HepG2 (cell line): ENCODE results near the gene VCAM1. TPM values are rescaled to one million over a fixed set of nuclear protein-coding genes. Genes with fewer than 3 reads are reported as not detected.

ENCODE experiments used
- ATAC-seq: fragments of 200-7000 bp; cut with Tn5 transposase; 3 replicates; pipeline ENCODE4 v1.9.1; 2020; ENCODE audit warnings: mild to moderate bottlenecking, moderate library complexity
- BruUV-seq: library from RNA; stranded (reverse); fragments of 400-500 nt; replicated peaks from 2 replicates; lab custom pipeline; 2021; lab: Mats Ljungman, UMichigan
- CTCF ChIA-PET: fragments of 300-600 bp; formaldehyde crosslinking; extraction: SDS; loops from one replicate; lab custom pipeline; 2021; ENCODE audit warnings: low total read pairs, inconsistent platforms, low intra/inter-chr PET ratio; lab: Yijun Ruan, JAX
- POLR2A ChIA-PET: fragments of 350-600 bp; sonication (Branson Sonifier 250); formaldehyde crosslinking; loops from one replicate; lab custom pipeline; 2020; ENCODE audit warnings: antibody characterized with exemption, inconsistent platforms; lab: Yijun Ruan, JAX
- DNase-seq: peaks from one replicate; pipeline ENCODE4 v3.0.0-alpha.2; 2015; ENCODE audit warnings: low spot score
- FAIRE-seq: peaks from 3 replicates; lab custom pipeline; 2011; peaks lifted over from hg19 to GRCh38; lab: Jason Lieb, UNC
- H2AFZ ChIP-seq: one replicate; pipeline ENCODE4 v1.6.1; 2011; ENCODE audit warnings: low read length, inconsistent platforms
- H3K27ac ChIP-seq: fragments of 300-600 bp; 3 replicates; pipeline ENCODE4 v1.8.0; 2011; ENCODE audit warnings: mixed run types, mild to moderate bottlenecking, mixed read lengths, low read length, inconsistent platforms; ENCODE audit not compliant: insufficient read depth; ENCODE audit errors: extremely low read length
- H3K27me3 ChIP-seq, 2 experiments: fragments of 200-600 bp in 1 of 2; 2 replicates in 1 of 2; 3 replicates in 1 of 2; pipeline versions ENCODE4 v1.6.0 to v1.8.0; 2011; ENCODE audit warnings: low read length in 2 of 2, mild to moderate bottlenecking in 2 of 2, moderate library complexity in 2 of 2, inconsistent platforms in 1 of 2; ENCODE audit not compliant: insufficient read depth in 2 of 2, control insufficient read depth in 1 of 2
- H3K36me3 ChIP-seq, 2 experiments: fragments of 200-600 bp in 1 of 2; replicated peaks in 1 of 2; 2 replicates in 1 of 2; 3 replicates in 1 of 2; pipeline versions ENCODE4 v1.5.1 to v1.8.0; 2011; ENCODE audit warnings: low read length in 2 of 2, inconsistent platforms in 1 of 2; ENCODE audit not compliant: insufficient read depth in 2 of 2, control insufficient read depth in 1 of 2
- H3K4me1 ChIP-seq: 2 replicates; pipeline ENCODE4 v1.5.1; 2012; ENCODE audit warnings: low read length, inconsistent platforms; ENCODE audit not compliant: insufficient read depth
- H3K4me2 ChIP-seq: 2 replicates; pipeline ENCODE4 v1.6.0; 2011; ENCODE audit warnings: low read depth, low read length, inconsistent platforms
- H3K4me3 ChIP-seq, 3 experiments: fragments of 200-600 bp in 1 of 3; sonication (generic), shearing (Covaris generic) in 1 of 3; replicated peaks in 1 of 3; 2 replicates each; pipeline ENCODE4 v1.5.1; 2011 to 2016; ENCODE audit warnings: low read length in 3 of 3, inconsistent platforms in 2 of 3, low read depth in 2 of 3, mild to moderate bottlenecking in 2 of 3, control low read depth in 1 of 3, mixed read lengths in 1 of 3; ENCODE audit not compliant: insufficient read depth in 1 of 3
- H3K79me2 ChIP-seq: one replicate; pipeline ENCODE4 v1.6.1; 2011; ENCODE audit warnings: low read length, inconsistent platforms; ENCODE audit not compliant: insufficient read depth
- H3K9ac ChIP-seq: 2 replicates; pipeline ENCODE4 v1.6.0; 2011; ENCODE audit warnings: mild to moderate bottlenecking, low read depth, low read length, inconsistent platforms; ENCODE audit not compliant: insufficient read depth
- H3K9me3 ChIP-seq: 2 replicates; pipeline ENCODE4 v1.5.1; 2012; ENCODE audit warnings: mild to moderate bottlenecking, low read length
- H4K20me1 ChIP-seq: 2 replicates; pipeline ENCODE4 v1.6.0; 2011; ENCODE audit warnings: inconsistent platforms, mild to moderate bottlenecking, low read length, moderate library complexity; ENCODE audit not compliant: insufficient read depth
- AGO2 ChIP-seq: fragments of 200-400 bp; formaldehyde crosslinking; optimal IDR thresholded peaks from 2 replicates; pipeline ENCODE3; 2017; ENCODE audit warnings: mild to moderate bottlenecking, low read depth, low read length, moderate library complexity
- FUBP1 ChIP-seq: sonication (generic); formaldehyde crosslinking; IDR thresholded peaks from 2 replicates; pipeline ENCODE4 v1.5.1; 2020; ENCODE audit warnings: missing genetic modification reagents, mild to moderate bottlenecking, borderline replicate concordance
- KAT2B ChIP-seq: fragments of 150-350 bp; IDR thresholded peaks from 2 replicates; pipeline ENCODE4 v1.6.1; 2014; ENCODE audit warnings: low read depth, low read length, borderline replicate concordance
- LCORL ChIP-seq, 2 experiments: fragments of 450-650 bp in 1 of 2; sonication (generic) in 1 of 2; formaldehyde crosslinking in 1 of 2; IDR thresholded peaks; 2 replicates each; pipeline versions ENCODE4 v1.5.0 to v1.6.1; 2017 to 2020; ENCODE audit warnings: antibody characterized with exemption in 1 of 2, missing genetic modification reagents in 1 of 2
- NCOA1 ChIP-seq: sonication (generic); formaldehyde crosslinking; IDR thresholded peaks from 2 replicates; pipeline ENCODE4 v1.9.0; 2021; ENCODE audit warnings: missing genetic modification reagents
- PCBP2 ChIP-seq: fragments of 200-400 bp; formaldehyde crosslinking; optimal IDR thresholded peaks from 2 replicates; pipeline ENCODE3; 2018; ENCODE audit warnings: low read length, low read depth; ENCODE audit not compliant: poor library complexity, severe bottlenecking
- REXO4 ChIP-seq: sonication (generic); formaldehyde crosslinking; IDR thresholded peaks from 2 replicates; pipeline ENCODE4 v1.8.0; 2022; ENCODE audit warnings: missing genetic modification reagents, mild to moderate bottlenecking, borderline replicate concordance
- SIN3A ChIP-seq: IDR thresholded peaks from 2 replicates; pipeline ENCODE4 v1.6.1; 2011; ENCODE audit warnings: low read depth, mild to moderate bottlenecking, control low read depth, low read length, borderline replicate concordance
- SIN3B ChIP-seq: fragments of 150-350 bp; IDR thresholded peaks from 2 replicates; pipeline ENCODE4 v1.6.1; 2014; ENCODE audit warnings: low read length
- ZBTB37 ChIP-seq: sonication (generic); formaldehyde crosslinking; IDR thresholded peaks from 2 replicates; pipeline ENCODE4 v1.4.0; 2020; ENCODE audit warnings: mild to moderate bottlenecking, missing genetic modification reagents
- ZMYM2 ChIP-seq: sonication (generic); formaldehyde crosslinking; IDR thresholded peaks from 2 replicates; pipeline ENCODE4 v1.8.0; 2022; ENCODE audit warnings: mild to moderate bottlenecking, missing genetic modification reagents
- ZNF251 ChIP-seq: sonication (generic); formaldehyde crosslinking; IDR thresholded peaks from 2 replicates; pipeline ENCODE4 v1.9.0; 2021; ENCODE audit warnings: mild to moderate bottlenecking, missing genetic modification reagents
- ZNF430 ChIP-seq: sonication (generic); formaldehyde crosslinking; IDR thresholded peaks from 2 replicates; pipeline ENCODE4 v1.9.0; 2021; ENCODE audit warnings: mild to moderate bottlenecking, missing genetic modification reagents
- WGBS: methylation state at CpG from one replicate; pipeline ENCODE4 v1.1.6; 2017; ENCODE audit warnings: low lambda C conversion rate; 5-methylcytosine and 5-hydroxymethylcytosine counted together
- in situ Hi-C: cut with HindIII; loops from 2 replicates; pipeline ENCODE4 v1.10.0; 2017; ENCODE audit warnings: low pct_unique_long_range_greater_than_20kb; ENCODE audit not compliant: extremely low pct_ligation_motif_present
- intact Hi-C: fragments of 100-400 bp; cut with micrococcal nuclease; formaldehyde crosslinking; loops from one replicate; pipeline ENCODE4 v1.10.0; 2022; ENCODE audit not compliant: unreplicated experiment
- polyA plus RNA-seq, 8 experiments: library from polyadenylated mRNA; depleted of rRNA in 3 of 8; stranded (reverse) in 7 of 8; unstranded in 1 of 8; fragments of >200 nt; fragmentation: Illumina TruSeq in 4 of 8; extraction: Trizol in 4 of 8; gene quantifications; 2 replicates each; pipeline versions ENCODE4 v1.2.1 to v1.2.3, GENCODE V29; 2011 to 2016; ENCODE audit warnings: low read depth in 4 of 8, missing spikeins in 1 of 8, mixed read lengths in 1 of 8; ENCODE audit not compliant: insufficient read depth in 1 of 8
- total RNA-seq, 5 experiments: library from RNA; depleted of rRNA; stranded (reverse); fragments of >200 nt; fragmentation: Illumina TruSeq; extraction: Trizol; gene quantifications; 2 replicates each; pipeline ENCODE4 v1.2.3, GENCODE V29; 2016; ENCODE audit warnings: low read depth in 1 of 5

Gene VCAM1
- total and polyA plus RNA-seq, 2 of the 13 experiments (the other 11 are each of a cell fraction or from before 2014, with no cell fraction given): not detected

- no peaks in the 10 kb centered on the region for H3K4me1 ChIP-seq
- H3K4me2 ChIP-seq: no peak overlapping the region
- H3K9ac ChIP-seq: no peak overlapping the region
- H3K27ac ChIP-seq: no peak overlapping the region
- H3K9me3 ChIP-seq: no peaks in the 10 kb centered on the region
- POLR2A ChIA-PET: no interaction called here
- ATAC-seq (no peak), FAIRE-seq (no peak), DNase-seq (no peak)
- H3K27me3 ChIP-seq: no peaks in the 10 kb centered on the region; a peak in 1 of 5 replicates
- no peaks in the 10 kb centered on the region for H3K79me2 ChIP-seq
- WGBS: 22% methylated on average over 3 of the region's 3 CpGs
- TF ChIP-seq KAT2B: no peak
- TF ChIP-seq AGO2: no peak
- TF ChIP-seq SIN3B: no peak
- no peaks in the 10 kb centered on the region for H4K20me1 ChIP-seq
- BruUV-seq: no TSS peak
- H3K4me3 ChIP-seq: no peak overlapping the region
- no peak overlapping the region for H2AFZ ChIP-seq
- CTCF ChIA-PET: no interaction called here
- intact Hi-C loops (no loop called here), in situ Hi-C loops (no loop called here)
- no peaks in the 10 kb centered on the region for H3K36me3 ChIP-seq
These were observed 27.0 kb downstream of the VCAM1 start for GRCh38 chr1:100746542-100746932.

- DNase-seq (no peak), ATAC-seq (no peak), FAIRE-seq (no peak)
- Histone ChIP-seq H3K36me3 (no peaks in the 10 kb centered on the region), H3K4me1 (no peaks in the 10 kb centered on the region), H3K4me2 (no peak overlapping the region), H3K4me3 (no peak overlapping the region), H3K79me2 (no peaks in the 10 kb centered on the region), H3K27ac (no peak overlapping the region), H4K20me1 (no peaks in the 10 kb centered on the region), H2AFZ (no peak overlapping the region), H3K27me3 (no peaks in the 10 kb centered on the region; a peak in 1 of 5 replicates), H3K9me3 (no peaks in the 10 kb centered on the region), H3K9ac (no peak overlapping the region)
- ChIA-PET POLR2A (no interaction called here), CTCF (no interaction called here)
- in situ Hi-C loops: no loop called here
- WGBS: 49% methylated on average over 2 of the region's 2 CpGs
- no TSS peak for BruUV-seq
- intact Hi-C loops: no loop called here
- TF ChIP-seq ZMYM2 (CRISPR knock-in tag): no peak
- TF ChIP-seq NCOA1 (CRISPR knock-in tag): no peak
- TF ChIP-seq ZBTB37 (CRISPR knock-in tag): no peak
- no peak for TF ChIP-seq FUBP1 (CRISPR knock-in tag)
- no peak for TF ChIP-seq ZNF251 (CRISPR knock-in tag)
- TF ChIP-seq ZNF430: no peak
- TF ChIP-seq LCORL (IDR thresholded peaks at IDR 0.05): no peak
- no peak for TF ChIP-seq LCORL (CRISPR knock-in tag; IDR thresholded peaks at IDR 0.05)
- no peak for TF ChIP-seq PCBP2
- TF ChIP-seq REXO4 (CRISPR knock-in tag): no peak
- no peak for TF ChIP-seq SIN3A
These were observed 28.2 kb downstream of the VCAM1 start for GRCh38 chr1:100747771-100748170.
